C4-2B (cell line): Measurements from ENCODE around the gene ADH4.

Source experiments
- ZFX ChIP-seq: fragments of 450-650 bp; IDR thresholded peaks from 2 replicates; pipeline ENCODE4 v1.6.1; 2017
- TF ChIP-seq, protein P1 (sequence below): fragments of 450-650 bp; conservative IDR thresholded peaks from 2 replicates; pipeline ENCODE4 v1.5.1; 2017; ENCODE audit warnings: mild to moderate bottlenecking

DNA sequence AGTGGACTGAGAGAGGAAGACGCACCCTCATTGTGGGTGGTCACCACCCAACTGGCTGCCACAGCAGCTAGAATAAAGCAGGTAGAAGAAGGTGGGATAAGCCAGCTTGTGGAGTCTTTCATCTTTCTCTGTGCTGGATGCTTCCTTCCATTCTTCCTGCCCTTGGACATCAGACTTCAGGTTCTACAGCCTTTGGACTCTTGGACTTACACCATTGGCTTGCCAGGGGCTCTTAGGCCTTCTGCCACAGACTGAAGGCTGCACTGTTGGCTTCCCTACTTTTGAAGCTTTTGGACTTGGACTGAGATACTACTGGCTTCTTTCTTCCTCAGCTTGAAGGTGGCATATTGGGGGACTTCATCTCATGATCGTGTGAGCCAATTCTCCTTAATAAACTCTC is 41.5 kb upstream of the ADH4 start:
- TF ChIP-seq, protein P1, sequence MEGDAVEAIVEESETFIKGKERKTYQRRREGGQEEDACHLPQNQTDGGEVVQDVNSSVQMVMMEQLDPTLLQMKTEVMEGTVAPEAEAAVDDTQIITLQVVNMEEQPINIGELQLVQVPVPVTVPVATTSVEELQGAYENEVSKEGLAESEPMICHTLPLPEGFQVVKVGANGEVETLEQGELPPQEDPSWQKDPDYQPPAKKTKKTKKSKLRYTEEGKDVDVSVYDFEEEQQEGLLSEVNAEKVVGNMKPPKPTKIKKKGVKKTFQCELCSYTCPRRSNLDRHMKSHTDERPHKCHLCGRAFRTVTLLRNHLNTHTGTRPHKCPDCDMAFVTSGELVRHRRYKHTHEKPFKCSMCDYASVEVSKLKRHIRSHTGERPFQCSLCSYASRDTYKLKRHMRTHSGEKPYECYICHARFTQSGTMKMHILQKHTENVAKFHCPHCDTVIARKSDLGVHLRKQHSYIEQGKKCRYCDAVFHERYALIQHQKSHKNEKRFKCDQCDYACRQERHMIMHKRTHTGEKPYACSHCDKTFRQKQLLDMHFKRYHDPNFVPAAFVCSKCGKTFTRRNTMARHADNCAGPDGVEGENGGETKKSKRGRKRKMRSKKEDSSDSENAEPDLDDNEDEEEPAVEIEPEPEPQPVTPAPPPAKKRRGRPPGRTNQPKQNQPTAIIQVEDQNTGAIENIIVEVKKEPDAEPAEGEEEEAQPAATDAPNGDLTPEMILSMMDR: no peak
- no peak for TF ChIP-seq ZFX
